Measurements from ENCODE around the gene MIS18BP1. TPM values are rescaled to one million over a fixed set of nuclear protein-coding genes. Genes with fewer than 3 reads are reported as not detected.

The MIS18BP1 gene
- total RNA-seq, 1 donor from 2014 or later: 9.8 TPM

DNA sequence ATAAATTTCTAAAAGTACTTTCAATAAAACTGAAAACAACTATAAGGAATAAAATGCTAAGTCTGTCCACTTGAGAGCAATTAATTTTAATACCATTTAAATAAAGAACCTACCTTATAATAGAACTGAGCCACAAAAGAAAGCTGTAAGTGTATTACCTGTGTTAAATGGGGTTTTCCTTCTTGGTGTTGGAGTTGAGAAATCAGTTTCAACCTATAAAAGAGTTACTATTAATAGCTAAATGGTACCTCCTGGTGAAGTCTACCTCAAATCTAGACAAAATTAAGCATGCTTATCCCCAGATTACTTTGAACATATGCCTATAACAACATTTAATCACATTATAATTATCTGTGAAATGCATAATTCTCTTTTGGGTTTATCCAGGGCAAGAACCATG, 48.8 kb downstream of the MIS18BP1 start:
- H3K79me2 ChIP-seq (ENCODE audit: insufficient read depth, low read length): no peaks in the 10 kb centered on the region

GRCh38 chr14:45201905-45202304, 51.1 kb downstream of the MIS18BP1 start:
- no peaks in the 10 kb centered on the region for H3K27me3 Mint-ChIP-seq (ENCODE audit: low read depth, unreplicated experiment)
- H3K4me3 Mint-ChIP-seq (ENCODE audit: unreplicated experiment): no peak overlapping the region
- no peak overlapping the region for H3K4me3 ChIP-seq (ENCODE audit: insufficient read depth, low read depth, low read length)
- no peak for TF ChIP-seq CTCF (IDR thresholded peaks at IDR 0.05; ENCODE audit: insufficient read depth, low read depth, low read length)
- no peak for TF ChIP-seq EZH2 (IDR thresholded peaks at IDR 0.05; ENCODE audit: insufficient read depth, low read length)
- peaks cover 8% of the 10 kb centered on the region for H3K4me1 Mint-ChIP-seq (ENCODE audit: low read depth, unreplicated experiment)
- no peaks in the 10 kb centered on the region for H4K20me1 ChIP-seq (ENCODE audit: insufficient read depth, low read length)
- no peak overlapping the region for H3K9ac ChIP-seq (ENCODE audit: low read length)
- DNase-seq (ENCODE audit: low read depth): peak; percentile 27
- H2AFZ ChIP-seq (ENCODE audit: low read depth, low read length): no peak overlapping the region
- peaks cover 17% of the 10 kb centered on the region for H3K4me1 ChIP-seq (ENCODE audit: insufficient read depth, low read length)
- no peaks in the 10 kb centered on the region for H3K36me3 Mint-ChIP-seq (ENCODE audit: low read depth, unreplicated experiment)
- H3K27ac ChIP-seq (ENCODE audit: low read depth, low read length): no peak overlapping the region
- H3K36me3 ChIP-seq (ENCODE audit: insufficient read depth, low read length): peaks cover 7% of the 10 kb centered on the region
- H3K9me3 Mint-ChIP-seq (ENCODE audit: unreplicated experiment): no peaks in the 10 kb centered on the region
- no peak overlapping the region for H3K27ac Mint-ChIP-seq (ENCODE audit: unreplicated experiment)
- H3K27me3 ChIP-seq (ENCODE audit: insufficient read depth, low read length): no peaks in the 10 kb centered on the region
- no peak overlapping the region for H3K4me2 ChIP-seq (ENCODE audit: low read length)
- no peaks in the 10 kb centered on the region for H3K9me3 ChIP-seq (ENCODE audit: insufficient read depth, low read depth, low read length)
- no peak for FAIRE-seq
- H3K79me2 ChIP-seq (ENCODE audit: insufficient read depth, low read length): no peaks in the 10 kb centered on the region

More for the DNA sequence above, 48.8 kb downstream of the MIS18BP1 start:
- Mint-ChIP-seq H3K9me3 (ENCODE audit: unreplicated experiment) (no peaks in the 10 kb centered on the region), H3K27ac (ENCODE audit: unreplicated experiment) (no peak overlapping the region), H3K4me3 (ENCODE audit: unreplicated experiment) (no peak overlapping the region), H3K27me3 (ENCODE audit: low read depth, unreplicated experiment) (no peaks in the 10 kb centered on the region), H3K36me3 (ENCODE audit: low read depth, unreplicated experiment) (no peaks in the 10 kb centered on the region), H3K4me1 (ENCODE audit: low read depth, unreplicated experiment) (peaks cover 3% of the 10 kb centered on the region)
- peaks cover 3% of the 10 kb centered on the region for H3K36me3 ChIP-seq (ENCODE audit: insufficient read depth, low read length)
- TF ChIP-seq CTCF (IDR thresholded peaks at IDR 0.05; ENCODE audit: insufficient read depth, low read depth, low read length) (no peak), EZH2 (IDR thresholded peaks at IDR 0.05; ENCODE audit: insufficient read depth, low read length) (no peak)
- no peaks in the 10 kb centered on the region for H3K27me3 ChIP-seq (ENCODE audit: insufficient read depth, low read length)
- no peak overlapping the region for H3K9ac ChIP-seq (ENCODE audit: low read length)
- H3K4me2 ChIP-seq (ENCODE audit: low read length): no peak overlapping the region
- H2AFZ ChIP-seq (ENCODE audit: low read depth, low read length): no peak overlapping the region
- no peak overlapping the region for H3K4me3 ChIP-seq (ENCODE audit: insufficient read depth, low read depth, low read length)
- no peaks in the 10 kb centered on the region for H4K20me1 ChIP-seq (ENCODE audit: insufficient read depth, low read length)
- peaks cover 6% of the 10 kb centered on the region for H3K4me1 ChIP-seq (ENCODE audit: insufficient read depth, low read length)
- H3K9me3 ChIP-seq (ENCODE audit: insufficient read depth, low read depth, low read length): no peaks in the 10 kb centered on the region
- DNase-seq (ENCODE audit: low read depth): no peak
- H3K27ac ChIP-seq (ENCODE audit: low read depth, low read length): no peak overlapping the region
- no peak for FAIRE-seq

- Histone ChIP-seq H3K4me2 (ENCODE audit: low read length) (peak overlapping the region; percentile 67), H2AFZ (ENCODE audit: low read depth, low read length) (no peak overlapping the region), H4K20me1 (ENCODE audit: insufficient read depth, low read length) (no peaks in the 10 kb centered on the region), H3K9me3 (ENCODE audit: insufficient read depth, low read depth, low read length) (no peaks in the 10 kb centered on the region), H3K79me2 (ENCODE audit: insufficient read depth, low read length) (no peaks in the 10 kb centered on the region), H3K27me3 (ENCODE audit: insufficient read depth, low read length) (no peaks in the 10 kb centered on the region), H3K9ac (ENCODE audit: low read length) (peak overlapping the region; percentile 54), H3K4me3 (ENCODE audit: insufficient read depth, low read depth, low read length) (no peak overlapping the region), H3K4me1 (ENCODE audit: insufficient read depth, low read length) (peaks cover 17% of the 10 kb centered on the region), H3K36me3 (ENCODE audit: insufficient read depth, low read length) (peaks cover 7% of the 10 kb centered on the region), H3K27ac (ENCODE audit: low read depth, low read length) (peak overlapping the region; percentile 73)
- no peak overlapping the region for H3K4me3 Mint-ChIP-seq (ENCODE audit: unreplicated experiment)
- no peaks in the 10 kb centered on the region for H3K27me3 Mint-ChIP-seq (ENCODE audit: low read depth, unreplicated experiment)
- H3K9me3 Mint-ChIP-seq (ENCODE audit: unreplicated experiment): no peaks in the 10 kb centered on the region
- peak overlapping the region; percentile 86 for H3K27ac Mint-ChIP-seq (ENCODE audit: unreplicated experiment)
- DNase-seq (ENCODE audit: low read depth) (peak; percentile 87), FAIRE-seq (peak; percentile 23)
- H3K36me3 Mint-ChIP-seq (ENCODE audit: low read depth, unreplicated experiment): no peaks in the 10 kb centered on the region
- peaks cover 8% of the 10 kb centered on the region for H3K4me1 Mint-ChIP-seq (ENCODE audit: low read depth, unreplicated experiment)
- TF ChIP-seq CTCF (IDR thresholded peaks at IDR 0.05; ENCODE audit: insufficient read depth, low read depth, low read length) (no peak), EZH2 (IDR thresholded peaks at IDR 0.05; ENCODE audit: insufficient read depth, low read length) (no peak)
These were observed 53.8 kb downstream of the MIS18BP1 start for GRCh38 chr14:45199230-45199629.
